GM12878 (cell line): ENCODE results near the gene RMND5A. TPM values are rescaled to one million over a fixed set of nuclear protein-coding genes. Genes with fewer than 3 reads are reported as not detected.

Source experiments
- ATAC-seq: fragments of 200-7000 bp; cut with Tn5 transposase; 3 replicates; pipeline ENCODE4 v1.9.1; 2020; ENCODE audit warnings: mild to moderate bottlenecking, moderate library complexity
- BruUV-seq: library from RNA; stranded (reverse); fragments of 400-500 nt; replicated peaks from 2 replicates; lab custom pipeline; 2021; lab: Mats Ljungman, UMichigan
- CTCF ChIA-PET: fragments of 300-600 bp; sonication (Branson Sonifier 250); formaldehyde crosslinking; extraction: SDS; loops from one replicate; lab custom pipeline; 2021; ENCODE audit warnings: inconsistent platforms; lab: Yijun Ruan, JAX
- POLR2A ChIA-PET: fragments of 350-600 bp; formaldehyde crosslinking; extraction: SDS; loops from one replicate; lab custom pipeline; 2021; ENCODE audit warnings: inconsistent platforms; lab: Charles Lee
- RAD21 ChIA-PET: fragments of 300-600 bp; sonication (Branson Sonifier 250); formaldehyde crosslinking; loops from one replicate; lab custom pipeline; 2023; ENCODE audit warnings: antibody characterized with exemption; ENCODE audit not compliant: unreplicated experiment; lab: Charles Lee
- SMC1A ChIA-PET: fragments of 300-600 bp; sonication (Branson Sonifier 250); formaldehyde crosslinking; loops from one replicate; lab custom pipeline; 2023; ENCODE audit not compliant: unreplicated experiment, uncharacterized antibody; lab: Charles Lee
- DNase-seq: peaks from one replicate; pipeline ENCODE4 v3.0.0-alpha.2; 2011; ENCODE audit warnings: low read depth, low spot score
- FAIRE-seq: peaks from 3 replicates; lab custom pipeline; 2011; peaks lifted over from hg19 to GRCh38; lab: Jason Lieb, UNC
- H2AFZ ChIP-seq: 2 replicates; pipeline ENCODE4 v1.6.0; 2011; ENCODE audit warnings: low read depth, low read length, control low read depth; ENCODE audit not compliant: control insufficient read depth
- H3K27ac ChIP-seq: 2 replicates; pipeline ENCODE4 v1.5.1; 2011; ENCODE audit warnings: control low read depth; ENCODE audit not compliant: control insufficient read depth, insufficient read depth
- H3K27me3 ChIP-seq, 2 experiments: replicated peaks in 1 of 2; 2 replicates each; pipeline versions ENCODE4 v1.6.0 to v1.6.1; 2011; ENCODE audit warnings: low read length in 1 of 2; ENCODE audit not compliant: control insufficient read depth in 2 of 2, insufficient read depth in 2 of 2
- H3K36me3 ChIP-seq, 2 experiments: 2 replicates each; pipeline ENCODE4 v1.5.1; 2011; ENCODE audit warnings: low read length in 1 of 2; ENCODE audit not compliant: control insufficient read depth in 2 of 2, insufficient read depth in 2 of 2
- H3K4me1 ChIP-seq: 2 replicates; pipeline ENCODE4 v1.6.1; 2011; ENCODE audit warnings: mild to moderate bottlenecking, low read length, moderate library complexity, mixed read lengths; ENCODE audit not compliant: control insufficient read depth, insufficient read depth
- H3K4me2 ChIP-seq: 2 replicates; pipeline ENCODE4 v1.6.0; 2011; ENCODE audit warnings: control low read depth; ENCODE audit not compliant: control insufficient read depth, insufficient read depth
- H3K4me3 ChIP-seq: fragments of 200-600 bp; sonication (generic); 2 replicates; pipeline ENCODE4 v1.5.1; 2016
- H3K79me2 ChIP-seq: 2 replicates; pipeline ENCODE4 v1.6.0; 2011; ENCODE audit warnings: low read length; ENCODE audit not compliant: control insufficient read depth, insufficient read depth
- H3K9ac ChIP-seq: 2 replicates; pipeline ENCODE4 v1.8.0; 2011; ENCODE audit warnings: low read length, control low read depth, mixed read lengths; ENCODE audit not compliant: control insufficient read depth, insufficient read depth
- H3K9me3 ChIP-seq: replicated peaks from 3 replicates; pipeline ENCODE4 v1.5.1; 2011; ENCODE audit warnings: mild to moderate bottlenecking, low read length; ENCODE audit not compliant: control insufficient read depth, insufficient read depth
- H4K20me1 ChIP-seq: 2 replicates; pipeline ENCODE4 v1.6.0; 2011; ENCODE audit not compliant: control insufficient read depth, insufficient read depth
- ASH2L ChIP-seq: fragments of 300-600, 200-600 bp; sonication (generic); IDR thresholded peaks from 2 replicates; pipeline ENCODE4 v1.6.1; 2017; ENCODE audit warnings: low read depth, mild to moderate bottlenecking, borderline replicate concordance
- BHLHE40 ChIP-seq, 2 experiments: fragments of 450-650 bp in 1 of 2; IDR thresholded peaks; 2 replicates each; pipeline ENCODE4 v1.6.1; 2011 to 2017; ENCODE audit warnings: low read depth in 2 of 2, borderline replicate concordance in 1 of 2, improper control_type of control experiment in 1 of 2, low read length in 1 of 2, mild to moderate bottlenecking in 1 of 2
- E4F1 ChIP-seq: fragments of 450-650 bp; IDR thresholded peaks from 2 replicates; pipeline ENCODE4 v1.6.1; 2018; ENCODE audit warnings: borderline replicate concordance, mild to moderate bottlenecking; ENCODE audit not compliant: partially characterized antibody
- EED ChIP-seq: sonication (generic); IDR thresholded peaks from 2 replicates; pipeline ENCODE4 v1.6.1; 2016; ENCODE audit warnings: antibody characterized with exemption, low read depth
- HDGF ChIP-seq: fragments of 450-650 bp; IDR thresholded peaks from 2 replicates; pipeline ENCODE4 v1.6.1; 2016; ENCODE audit warnings: antibody characterized with exemption
- IRF5 ChIP-seq: fragments of 450-650 bp; IDR thresholded peaks from 2 replicates; pipeline ENCODE4 v1.6.1; 2017; ENCODE audit warnings: borderline replicate concordance
- MXI1 ChIP-seq: fragments of 150-350 bp; IDR thresholded peaks from 2 replicates; pipeline ENCODE4 v1.6.1; 2011; ENCODE audit warnings: low read depth, mild to moderate bottlenecking, inconsistent platforms, low read length, improper control_type of control experiment
- NR2C2 ChIP-seq: IDR thresholded peaks from 2 replicates; pipeline ENCODE4 v1.6.1; 2011; ENCODE audit warnings: borderline replicate concordance, low read depth; ENCODE audit not compliant: control insufficient read depth, insufficient read length
- NR2F1 ChIP-seq: fragments of 450-650 bp; conservative IDR thresholded peaks from 2 replicates; pipeline ENCODE4 v1.6.1; 2017; ENCODE audit warnings: mild to moderate bottlenecking
- SMAD5 ChIP-seq: IDR thresholded peaks from 2 replicates; pipeline ENCODE4 v1.6.1; 2016; ENCODE audit warnings: antibody characterized with exemption, low read depth
- STAT1 ChIP-seq: fragments of 450-650 bp; conservative IDR thresholded peaks from 2 replicates; pipeline ENCODE4 v1.6.1; 2014; ENCODE audit warnings: antibody characterized with exemption, mild to moderate bottlenecking
- TCF12 ChIP-seq: IDR thresholded peaks from 2 replicates; pipeline ENCODE4 v1.6.1; 2011; ENCODE audit warnings: low read depth, mild to moderate bottlenecking, low read length
- ZBTB4 ChIP-seq: fragments of 450-650 bp; formaldehyde crosslinking; IDR thresholded peaks from 2 replicates; pipeline ENCODE4 v1.4.0; 2022; ENCODE audit warnings: mild to moderate bottlenecking, moderate library complexity
- ZNF217 ChIP-seq: fragments of 450-650 bp; IDR thresholded peaks from 2 replicates; pipeline ENCODE4 v1.6.1; 2017; ENCODE audit warnings: antibody characterized with exemption, mild to moderate bottlenecking
- ZNF622 ChIP-seq: fragments of 450-650 bp; IDR thresholded peaks from 2 replicates; pipeline ENCODE4 v1.6.1; 2017; ENCODE audit warnings: mild to moderate bottlenecking, inconsistent platforms
- WGBS: methylation state at CpG from one replicate; pipeline ENCODE4 v1.1.6; 2016; ENCODE audit warnings: low lambda C conversion rate; ENCODE audit not compliant: insufficient replicate concordance, insufficient coverage; ENCODE audit errors: missing lambda C conversion rate; 5-methylcytosine and 5-hydroxymethylcytosine counted together
- in situ Hi-C: fragments of 300-500 bp; cut with MboI; formaldehyde crosslinking; loops from 9 replicates; pipeline ENCODE4 v1.14.3; 2018; ENCODE audit warnings: mixed read lengths
- intact Hi-C: fragments of 100-400 bp; cut with micrococcal nuclease; formaldehyde crosslinking; loops from one replicate; pipeline ENCODE4 v1.14.2; 2022; ENCODE audit not compliant: unreplicated experiment
- polyA plus RNA-seq, 11 experiments: library from polyadenylated mRNA; depleted of rRNA in 4 of 11; unstranded in 6 of 11; stranded (reverse) in 5 of 11; fragments of >200 nt; fragmentation: Nextera tagmentation in 4 of 11; fragmentation: Illumina TruSeq in 1 of 11; extraction: Ambion mirVana in 4 of 11; extraction: Trizol in 1 of 11; gene quantifications; 1 replicate in 1 of 11; 2 replicates in 10 of 11; pipeline versions ENCODE4 v1.2.1 to v1.2.3, GENCODE V29; 2011 to 2016; ENCODE audit warnings: inconsistent platforms in 2 of 11, missing spikeins in 2 of 11, low read depth in 1 of 11
- total RNA-seq, 4 experiments: library from RNA; depleted of rRNA in 3 of 4; stranded (reverse); fragments of >200 nt in 3 of 4; fragmentation: Illumina TruSeq in 1 of 4; extraction: Trizol in 1 of 4; gene quantifications; 2 replicates each; pipeline versions ENCODE4 v1.2.1 to v1.2.3, GENCODE V29; 2013 to 2021

Gene RMND5A
- total and polyA plus RNA-seq, 10 of the 15 experiments (the other 5 are each of a cell fraction or from before 2014, with no cell fraction given), result 8.3 to 33.6 (median 23.2) TPM

- no peak for TF ChIP-seq BHLHE40 (IDR thresholded peaks at IDR 0.05; ENCODE audit: borderline replicate concordance in 1 of 2, low read depth in 2 of 2, low read length in 1 of 2)
- TF ChIP-seq SMAD5, result no peak
- no peak for TF ChIP-seq MXI1
- TF ChIP-seq ASH2L, result no peak
- TF ChIP-seq NR2C2, result no peak
Measured at GRCh38 chr2:86806059-86806857, 86.2 kb downstream of the RMND5A start (continued).

- no peak for FAIRE-seq
- H3K27ac ChIP-seq, result no peak overlapping the region
- no peak overlapping the region for H2AFZ ChIP-seq
- ATAC-seq, result no peak
- H3K4me1 ChIP-seq, result peaks cover 5% of the 10 kb centered on the region; the same call in 1 of the 2 replicates
- H4K20me1 ChIP-seq, result no peaks in the 10 kb centered on the region
- BruUV-seq, result no TSS peak
- H3K79me2 ChIP-seq, result no peaks in the 10 kb centered on the region
- peaks cover 11 to 19% of the 10 kb centered on the region in 2 experiments for H3K27me3 ChIP-seq
- peak overlapping the region; percentile 73 for H3K4me2 ChIP-seq
- no peaks in the 10 kb centered on the region for H3K9me3 ChIP-seq
- ChIA-PET RAD21 (interaction anchor here (0.7 to 1.8 kb wide), 2 partner anchors 40 to 411 kb away, joined by 3 to 6 read pairs; no protein-coding TSS in a partner anchor), CTCF (interaction anchor here (1.3 to 1.5 kb wide), 2 partner anchors 9 to 42 kb away, joined by 6 to 11 read pairs; no protein-coding TSS in a partner anchor), POLR2A (no interaction called here), SMC1A (interaction anchor here (1.5 to 2.3 kb wide), 2 partner anchors 26 to 43 kb away, joined by 3 to 11 read pairs; no protein-coding TSS in a partner anchor)
- 37% methylated on average over 11 of the region's 11 CpGs for WGBS
- intact Hi-C loops (no loop called here), in situ Hi-C loops (loop anchor here (25.0 kb wide), 1 partner anchor 405 kb away; no protein-coding TSS in a partner anchor)
- no peaks in the 10 kb centered on the region for H3K36me3 ChIP-seq
- H3K4me3 ChIP-seq, result 0 out of 2 replicates have a peak overlapping the region, but pooled peaks have one; percentile 40
- DNase-seq, result no peak
- H3K9ac ChIP-seq, result no peak overlapping the region
- no peak for TF ChIP-seq EED
- TF ChIP-seq IRF5, result no peak
- no peak for TF ChIP-seq NR2F1
- no peak for TF ChIP-seq E4F1
- TF ChIP-seq STAT1, result no peak
- TF ChIP-seq ZNF622, result no peak
- TF ChIP-seq ZNF217, result no peak
- TF ChIP-seq HDGF, result no peak
- no peak for TF ChIP-seq ZBTB4
- TF ChIP-seq TCF12, result no peak
Measured at GRCh38 chr2:86807133-86807467, 87.0 kb downstream of the RMND5A start.
